Gastroesophageal sphincter (tissue), 4 donors: Measurements from ENCODE around the gene SLC2A4. TPM values are rescaled to one million over a fixed set of nuclear protein-coding genes. Genes with fewer than 3 reads are reported as not detected.

Experiments
- ATAC-seq: fragments of 150-250 bp; one replicate; pipeline ENCODE4 v1.9.1; 2016; ENCODE audit warnings: mild to moderate bottlenecking, moderate library complexity
- H3K27ac ChIP-seq, 4 donors: fragments of 200-600 bp; sonication (generic) in 3 of 4; 1 replicate in 3 of 4; 2 replicates in 1 of 4; pipeline ENCODE4 v1.5.1; 2016 to 2019
- H3K27me3 ChIP-seq: fragments of 200-600 bp; sonication (generic); one replicate; pipeline ENCODE4 v1.5.1; 2019
- H3K36me3 ChIP-seq, 2 donors: fragments of 200-600 bp; sonication (generic); one replicate each; pipeline ENCODE4 v1.5.1; 2019; ENCODE audit warnings: control low read depth in 1 of 2
- H3K4me1 ChIP-seq, 3 donors: fragments of 200-600 bp; sonication (generic); 1 replicate in 2 of 3; 2 replicates in 1 of 3; pipeline ENCODE4 v1.5.1; 2016 to 2019; ENCODE audit warnings: control low read depth in 2 of 3
- H3K4me3 ChIP-seq, 2 donors: fragments of 200-600 bp; sonication (generic); one replicate each; pipeline ENCODE4 v1.5.1; 2019; ENCODE audit warnings: mild to moderate bottlenecking in 1 of 2, moderate library complexity in 1 of 2
- H3K9me3 ChIP-seq, 3 donors: fragments of 200-600 bp; sonication (generic); one replicate each; pipeline ENCODE4 v1.5.1; 2017 to 2019; ENCODE audit warnings: control low read depth in 2 of 3
- EP300 ChIP-seq: sonication (generic); formaldehyde crosslinking; IDR thresholded peaks from one replicate; pipeline ENCODE4 v1.6.1; 2017; ENCODE audit warnings: antibody characterized with exemption, mild to moderate bottlenecking
- POLR2A ChIP-seq, 2 donors: fragments of 450-650 bp; IDR thresholded peaks; one replicate each; pipeline ENCODE4 v1.6.1; 2017; ENCODE audit warnings: antibody characterized with exemption in 2 of 2, mild to moderate bottlenecking in 2 of 2, moderate library complexity in 1 of 2
- POLR2AphosphoS5 ChIP-seq: sonication (generic); formaldehyde crosslinking; IDR thresholded peaks from one replicate; pipeline ENCODE4 v1.6.1; 2017; ENCODE audit warnings: antibody characterized with exemption
- WGBS, 2 donors: methylation state at CpG; one replicate each; pipeline ENCODE4 v1.1.5; 2018; ENCODE audit warnings: low coverage in 1 of 2; 5-methylcytosine and 5-hydroxymethylcytosine counted together
- total RNA-seq, 4 donors: library from RNA; depleted of rRNA; stranded (reverse); fragments of >200 nt; gene quantifications; one replicate each; pipeline ENCODE4 v1.1.0, GENCODE V29; 2016
- TF ChIP-seq, protein P1 (sequence below), 4 experiments: fragments of 200-600 bp in 2 of 4; fragments of 450-650 bp in 2 of 4; sonication (generic) in 1 of 4; IDR thresholded peaks; one replicate each; pipeline ENCODE4 v1.5.1; 2017 to 2019; ENCODE audit warnings: antibody characterized with exemption in 4 of 4, mild to moderate bottlenecking in 2 of 4, moderate library complexity in 2 of 4

The SLC2A4 gene
- total RNA-seq, 4 donors from 2014 or later = 71.8 to 200 (median 149) TPM

DNA sequence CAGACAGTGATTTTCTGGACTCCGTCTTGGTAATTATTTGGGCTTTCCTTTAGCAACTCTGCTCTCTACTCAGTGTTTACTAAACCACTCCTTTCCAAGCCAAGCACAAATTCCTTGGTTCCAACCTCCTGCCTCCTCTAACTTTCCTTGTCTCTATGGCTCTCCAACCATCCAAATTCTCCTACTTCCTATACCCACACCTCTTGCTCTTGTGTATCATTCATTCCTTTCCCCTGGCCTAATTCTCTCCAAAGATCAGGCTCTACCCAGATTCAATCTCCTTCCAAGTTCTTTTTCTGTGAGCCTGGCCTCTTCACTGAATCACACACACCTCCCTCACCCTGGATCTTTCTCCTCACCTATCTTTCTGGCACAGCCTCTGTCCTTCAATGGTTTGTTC is 46.5 kb downstream of the SLC2A4 start:
- Histone ChIP-seq H3K27ac (peak overlapping the region in 1 of 4 donors; percentile 86), H3K4me3 (peak overlapping the region in 1 of 2 donors; percentile 63), H3K4me1 (peaks cover 0 to 36% (median 14%) of the 10 kb centered on the region in 3 donors), H3K9me3 (no peaks in the 10 kb centered on the region), H3K36me3 (peaks cover 0 to 42% of the 10 kb centered on the region in 2 donors), H3K27me3 (no peaks in the 10 kb centered on the region)
- no peak for ATAC-seq
- WGBS, 2 donors = 47 to 50% methylated on average over 1 of the region's 1 CpG
- TF ChIP-seq POLR2AphosphoS5 (no peak), POLR2A (IDR thresholded peaks at IDR 0.05) (no peak), EP300 (no peak)
- TF ChIP-seq, protein P1, sequence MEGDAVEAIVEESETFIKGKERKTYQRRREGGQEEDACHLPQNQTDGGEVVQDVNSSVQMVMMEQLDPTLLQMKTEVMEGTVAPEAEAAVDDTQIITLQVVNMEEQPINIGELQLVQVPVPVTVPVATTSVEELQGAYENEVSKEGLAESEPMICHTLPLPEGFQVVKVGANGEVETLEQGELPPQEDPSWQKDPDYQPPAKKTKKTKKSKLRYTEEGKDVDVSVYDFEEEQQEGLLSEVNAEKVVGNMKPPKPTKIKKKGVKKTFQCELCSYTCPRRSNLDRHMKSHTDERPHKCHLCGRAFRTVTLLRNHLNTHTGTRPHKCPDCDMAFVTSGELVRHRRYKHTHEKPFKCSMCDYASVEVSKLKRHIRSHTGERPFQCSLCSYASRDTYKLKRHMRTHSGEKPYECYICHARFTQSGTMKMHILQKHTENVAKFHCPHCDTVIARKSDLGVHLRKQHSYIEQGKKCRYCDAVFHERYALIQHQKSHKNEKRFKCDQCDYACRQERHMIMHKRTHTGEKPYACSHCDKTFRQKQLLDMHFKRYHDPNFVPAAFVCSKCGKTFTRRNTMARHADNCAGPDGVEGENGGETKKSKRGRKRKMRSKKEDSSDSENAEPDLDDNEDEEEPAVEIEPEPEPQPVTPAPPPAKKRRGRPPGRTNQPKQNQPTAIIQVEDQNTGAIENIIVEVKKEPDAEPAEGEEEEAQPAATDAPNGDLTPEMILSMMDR (IDR thresholded peaks at IDR 0.05) = no peak

DNA sequence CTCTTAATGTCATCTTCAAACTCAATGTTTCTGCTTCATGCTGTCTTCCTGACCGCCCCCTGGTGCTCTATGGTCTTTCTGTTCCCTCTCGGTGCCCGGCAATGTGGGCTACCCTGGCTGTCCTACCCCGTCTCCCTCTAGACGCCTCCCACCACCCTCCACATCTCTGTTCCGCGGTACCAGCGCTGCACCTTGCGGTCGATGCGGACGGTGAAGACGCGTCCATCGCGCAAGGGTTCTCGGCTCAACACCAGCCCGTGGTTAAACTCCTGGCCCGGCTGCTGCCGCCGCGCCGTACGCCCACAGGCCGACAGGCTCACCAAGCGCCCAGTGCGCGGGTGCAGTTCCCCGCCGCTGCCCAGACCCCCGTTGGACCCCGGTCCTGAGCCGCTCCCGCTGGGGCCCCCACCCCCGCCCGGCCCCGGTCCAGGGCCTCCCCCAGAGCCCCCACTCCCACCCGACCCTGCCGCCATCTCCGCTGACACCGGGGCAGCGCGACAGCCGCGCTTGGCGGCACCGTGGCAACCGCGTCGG is 47.4 kb downstream of the SLC2A4 start, which contains the start of gene NEURL4:
TSS of gene NEURL4 (minus strand) at position 496 of the 534 bp plus-strand sequence. CDS start at position 473, 23 bp downstream.
- peaks cover 0 to 33% of the 10 kb centered on the region in 2 donors for H3K36me3 ChIP-seq
- ATAC-seq = peak; percentile 21

DNA sequence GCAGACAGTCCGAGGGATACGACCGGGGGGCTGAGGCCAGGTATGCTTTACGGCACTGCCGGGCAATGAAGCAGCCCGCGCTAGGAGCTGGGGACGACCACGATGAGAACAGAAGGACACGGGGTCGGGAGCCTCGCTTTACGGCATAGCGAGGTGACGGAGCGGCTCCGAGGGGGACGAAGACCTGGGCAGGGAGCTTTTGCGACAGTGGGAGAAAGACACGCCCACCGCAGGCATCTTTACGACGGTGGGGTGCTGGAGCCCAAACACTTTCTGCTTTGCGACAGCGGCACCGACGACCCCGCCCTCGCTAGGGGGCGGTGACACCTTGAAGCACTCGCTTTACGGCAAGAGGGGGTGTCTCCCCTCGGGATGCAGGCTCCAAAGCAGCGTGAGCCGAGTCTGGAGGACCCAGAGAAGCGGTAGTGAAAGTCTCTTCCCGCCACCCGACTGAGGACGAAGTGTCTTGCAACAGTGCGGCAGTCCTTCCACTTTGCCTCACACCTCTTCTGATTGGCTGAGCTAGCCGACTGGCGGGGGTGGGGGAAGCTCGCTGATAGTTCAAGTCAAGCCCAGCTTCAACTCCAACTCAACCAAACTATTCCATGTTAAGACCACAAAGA is 48.0 kb downstream of the SLC2A4 start:
- Histone ChIP-seq H3K27ac (peak overlapping the region; percentile 72 to 96 (median 90)), H3K4me3 (peak overlapping the region; percentile 60 to 63), H3K36me3 (peaks cover 0 to 27% of the 10 kb centered on the region in 2 donors), H3K9me3 (no peaks in the 10 kb centered on the region), H3K4me1 (peaks cover 0 to 31% (median 14%) of the 10 kb centered on the region in 3 donors), H3K27me3 (peaks cover 10% of the 10 kb centered on the region)
- peak; percentile 89 for ATAC-seq
- TF ChIP-seq POLR2AphosphoS5 (peak; percentile 80), EP300 (no peak), POLR2A (IDR thresholded peaks at IDR 0.05) (peak; percentile 67 to 69)
- TF ChIP-seq, protein P1 (IDR thresholded peaks at IDR 0.05) = peak in 1 of 4 experiments; percentile 31
- 0% methylated on average over 6 of the region's 43 CpGs; no CpG with 5 or more reads in 1 of the 2 donors for WGBS, 2 donors

More for the DNA sequence above, 47.4 kb downstream of the SLC2A4 start, which contains the start of gene NEURL4:
- peak within 1 kb of the TSS; percentile 72 to 96 (median 90) for H3K27ac ChIP-seq
- H3K9me3 ChIP-seq = no peaks in the 10 kb centered on the region
- peaks cover 0 to 36% (median 14%) of the 10 kb centered on the region in 3 donors for H3K4me1 ChIP-seq
- peaks cover 5% of the 10 kb centered on the region for H3K27me3 ChIP-seq
- H3K4me3 ChIP-seq = peak within 1 kb of the TSS; percentile 60 to 63
- TF ChIP-seq, protein P1 (IDR thresholded peaks at IDR 0.05) = peak in 1 of 4 experiments; percentile 8
- TF ChIP-seq EP300 = no peak
- WGBS, 2 donors = 0 to 2% methylated on average over 5 to 18 of the region's 50 CpGs

DNA sequence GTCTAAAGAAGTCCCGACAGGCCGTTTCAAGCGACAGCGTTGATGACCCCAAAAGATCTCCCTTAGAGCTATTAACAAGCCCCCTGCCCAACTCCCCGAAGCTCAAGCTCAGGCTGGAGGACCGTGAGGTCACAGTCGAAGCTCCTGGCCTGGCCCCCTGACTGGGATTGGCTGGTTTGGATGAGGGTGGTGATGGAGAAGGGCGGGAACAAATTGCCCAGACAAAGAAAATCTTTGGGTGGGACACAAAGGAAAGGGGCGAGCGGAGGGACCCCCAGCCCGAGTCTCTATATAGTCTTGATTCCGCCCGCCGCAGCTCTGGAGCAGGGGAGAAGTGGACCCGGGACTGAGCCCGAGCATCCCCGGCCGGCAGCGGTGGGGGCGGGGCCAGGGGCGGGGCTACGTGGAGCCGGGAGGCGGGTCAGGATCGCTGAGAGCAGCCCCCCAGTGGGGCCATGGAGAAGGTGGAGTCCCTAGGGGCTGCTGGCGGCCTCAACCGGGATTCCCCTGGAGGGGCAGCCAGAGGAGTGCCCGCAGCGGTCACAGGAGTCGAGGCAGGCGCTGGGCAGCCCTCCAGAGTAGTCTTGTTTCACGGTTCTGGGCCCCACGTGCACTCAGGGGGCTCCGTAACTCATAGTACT is 48.6 kb downstream of the SLC2A4 start:
- peak overlapping the region; percentile 60 to 63 for H3K4me3 ChIP-seq
- no peaks in the 10 kb centered on the region for H3K9me3 ChIP-seq
- peaks cover 0 to 31% (median 14%) of the 10 kb centered on the region in 3 donors for H3K4me1 ChIP-seq
- H3K27me3 ChIP-seq = peaks cover 17% of the 10 kb centered on the region
- TF ChIP-seq, protein P1 (IDR thresholded peaks at IDR 0.05) = no peak
- TF ChIP-seq EP300 = no peak
- TF ChIP-seq POLR2AphosphoS5 = no peak
- no peak for TF ChIP-seq POLR2A (IDR thresholded peaks at IDR 0.05)
- H3K27ac ChIP-seq = peak overlapping the region; percentile 72 to 96 (median 90)
- ATAC-seq = peak; percentile 77
- WGBS, 2 donors = 0% methylated on average over 7 of the region's 34 CpGs; no CpG with 5 or more reads in 1 of the 2 donors
- H3K36me3 ChIP-seq = peaks cover 0 to 20% of the 10 kb centered on the region in 2 donors
